HG03432 (cell line): ENCODE results near the gene TMA16.
"Not testable (repeated sequence)": the region's sequence is repeated elsewhere in the genome, so short reads cannot be mapped to it uniquely, and the experiment has no call there.

ENCODE experiments used
- ATAC-seq: cut with Tn5 transposase; IDR thresholded peaks from one replicate; pipeline ENCODE4 v1.9.1; 2021; ENCODE audit warnings: mild to moderate bottlenecking, moderate library complexity; ENCODE audit not compliant: unreplicated experiment

Gene TMA16

GRCh38 chr4:163505374-163505773 is 10.9 kb downstream of the TMA16 start:
- no peak for ATAC-seq

- ATAC-seq, result no peak
Measured at GRCh38 chr4:163515198-163515597, 20.7 kb downstream of the TMA16 start.

DNA sequence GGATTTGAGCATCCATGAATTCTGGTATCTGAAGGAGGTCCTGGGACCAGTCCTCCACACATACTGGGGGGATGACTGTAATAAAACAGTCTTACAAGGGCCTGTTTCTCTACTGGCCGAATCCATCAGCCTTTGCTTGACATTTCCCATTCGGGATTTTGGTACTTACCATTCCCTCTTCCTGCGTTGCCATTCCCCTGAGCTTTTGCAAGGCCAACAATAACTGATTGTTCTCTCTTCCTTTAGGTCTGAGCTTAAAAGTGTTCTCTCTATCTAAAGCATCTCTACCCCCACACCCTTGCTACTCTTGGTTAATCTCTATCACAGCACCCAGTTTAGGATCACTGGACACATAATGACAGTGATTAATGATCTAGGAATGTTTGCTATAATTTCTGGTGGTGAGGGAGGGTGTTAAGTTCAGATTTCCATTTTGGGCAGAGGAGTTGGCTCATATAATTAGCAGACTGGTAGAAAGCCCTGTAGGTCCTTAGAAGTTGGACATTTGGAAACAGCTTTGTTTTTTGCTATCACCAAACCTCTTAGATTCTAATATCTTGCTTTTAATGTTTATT is 29.4 kb downstream of the TMA16 start:
- ATAC-seq, result no peak

GRCh38 chr4:163525982-163526381 is 31.5 kb downstream of the TMA16 start:
- ATAC-seq, result no peak

GRCh38 chr4:163527172-163527571 is 32.7 kb downstream of the TMA16 start:
- no peak for ATAC-seq

- no peak for ATAC-seq
Measured at GRCh38 chr4:163528653-163529052, 34.2 kb downstream of the TMA16 start.

- no peak for ATAC-seq
Measured at GRCh38 chr4:163534056-163534455, 39.6 kb downstream of the TMA16 start.

DNA sequence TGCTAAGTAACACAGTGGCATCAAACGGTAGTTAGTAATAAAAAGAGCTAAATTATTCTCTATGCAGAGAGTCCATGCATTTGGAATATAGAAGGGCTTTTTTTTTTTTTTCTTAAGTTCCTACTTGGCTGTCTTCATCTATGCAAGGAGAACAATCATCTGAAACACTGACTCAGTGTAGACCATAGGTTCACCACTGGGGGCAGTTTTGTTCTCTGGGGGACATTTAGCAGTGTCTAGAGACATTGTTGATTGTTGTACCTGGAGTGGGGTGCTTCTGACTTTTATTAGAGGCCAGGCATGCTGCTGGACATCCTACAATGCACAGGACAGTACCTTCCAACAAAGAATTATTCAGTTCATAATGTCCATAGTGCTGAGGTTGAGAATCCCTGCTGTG is 41.2 kb downstream of the TMA16 start:
- ATAC-seq, result peak; percentile 53

DNA sequence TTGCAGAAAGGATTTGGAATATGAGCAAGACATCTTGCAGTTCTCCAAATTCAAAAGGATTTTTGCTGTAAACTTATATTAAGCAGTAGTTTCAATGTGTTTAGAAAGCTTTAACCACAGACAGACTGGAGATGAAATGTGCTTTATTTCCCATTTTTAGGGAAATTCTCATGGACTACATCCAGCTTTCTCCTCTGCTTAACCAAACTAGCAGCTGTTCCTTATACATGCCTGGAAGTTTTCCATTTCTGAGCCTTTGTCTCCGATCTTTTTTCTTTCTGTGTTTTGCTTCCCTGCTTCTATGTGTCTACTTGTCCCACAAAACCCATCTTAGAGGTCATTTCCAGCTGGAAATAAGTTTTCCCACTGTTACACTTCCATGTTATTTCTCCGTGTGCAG is 41.6 kb downstream of the TMA16 start:
- no peak for ATAC-seq

DNA sequence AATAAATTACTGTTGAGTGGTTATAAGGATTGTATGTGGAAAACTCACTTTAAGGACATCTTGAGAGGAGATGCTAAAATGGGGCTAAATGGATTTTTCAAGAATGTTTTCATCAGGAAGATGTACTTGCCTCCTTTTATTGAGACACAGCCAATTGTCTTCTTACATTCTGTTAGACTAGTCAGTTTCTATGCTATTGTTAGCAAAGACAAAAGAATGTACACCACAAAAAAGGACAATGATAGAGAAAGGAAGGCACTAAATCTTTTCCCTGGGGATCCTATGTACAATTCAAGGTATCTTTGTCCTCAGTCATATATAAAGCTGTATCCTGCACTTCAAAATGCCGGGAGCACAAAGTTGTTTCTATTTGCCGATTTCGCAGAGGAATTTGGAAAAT is 42.6 kb downstream of the TMA16 start:
- no peak for ATAC-seq

DNA sequence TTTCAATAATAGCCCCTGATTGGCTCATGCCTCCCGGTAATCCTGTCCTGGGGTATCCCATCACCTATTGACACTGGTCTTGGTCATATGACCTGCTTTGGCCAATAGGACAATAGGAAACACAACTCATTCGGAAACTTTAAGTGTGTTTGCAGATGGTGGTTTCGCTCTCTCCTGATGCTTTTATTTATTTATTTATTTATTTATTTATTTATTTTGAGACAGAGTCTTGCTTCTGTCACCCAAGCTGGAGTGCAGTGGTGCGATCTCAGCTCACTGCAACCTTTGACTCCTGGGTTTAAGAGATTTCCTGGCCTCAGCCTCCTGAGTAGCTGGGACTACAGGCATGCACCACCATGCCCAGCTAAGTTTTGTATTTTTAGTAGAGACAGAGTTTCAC is 44.3 kb downstream of the TMA16 start:
- ATAC-seq, result not testable (repeated sequence)

DNA sequence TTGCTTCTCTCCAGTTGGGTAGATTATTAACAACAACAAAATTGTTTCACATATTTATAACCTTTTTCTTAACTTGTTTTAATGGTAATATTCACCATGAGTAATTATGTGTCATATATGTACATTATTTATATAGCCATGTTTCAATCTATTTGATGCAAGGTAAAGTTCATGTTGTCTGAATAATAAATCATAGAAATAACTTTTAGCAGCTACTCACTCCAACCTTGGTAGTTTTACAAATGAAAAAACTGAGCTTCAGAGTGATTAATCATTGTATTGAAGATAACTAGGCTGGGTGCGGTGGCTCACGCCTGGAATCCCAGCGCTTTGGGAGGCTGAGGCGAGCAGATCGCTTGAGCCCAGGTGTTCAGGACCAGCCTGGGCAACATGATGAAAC is 46.0 kb downstream of the TMA16 start:
- ATAC-seq, result no peak

- ATAC-seq, result no peak
Measured at GRCh38 chr4:163540977-163541376, 46.5 kb downstream of the TMA16 start.

- ATAC-seq, result no peak
Measured at GRCh38 chr4:163542275-163542674, 47.8 kb downstream of the TMA16 start.

DNA sequence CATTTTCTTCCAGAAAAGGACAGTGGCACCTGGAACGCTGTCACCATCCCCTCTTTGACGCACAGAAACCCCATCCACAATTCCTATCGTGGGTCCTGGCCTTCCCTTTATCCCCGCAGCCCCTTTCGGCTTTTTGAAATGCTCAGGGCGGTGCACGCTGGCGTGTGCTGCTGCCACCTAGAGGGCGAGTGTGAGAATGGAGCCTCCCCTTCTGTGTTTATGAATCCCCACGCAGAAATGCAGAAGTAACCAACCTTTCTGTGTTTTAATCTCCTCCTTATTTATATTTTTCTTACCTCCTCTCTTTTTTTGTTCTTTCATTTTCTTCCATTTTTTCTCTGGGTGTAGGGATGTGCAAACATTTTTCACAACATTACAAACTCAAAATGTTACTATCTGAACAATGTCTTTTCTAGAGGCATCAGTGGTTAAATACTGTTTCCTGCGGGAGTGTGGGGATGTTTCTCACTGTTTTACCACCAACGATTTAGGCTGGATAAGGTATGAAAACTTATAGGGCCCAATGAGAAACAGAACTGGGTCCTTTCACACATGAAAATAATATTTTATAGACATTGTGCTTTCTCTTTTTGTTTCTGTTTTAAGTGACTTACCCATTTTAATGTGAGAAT is 50.0 kb downstream of the TMA16 start:
- ATAC-seq, result peak; percentile 85

DNA sequence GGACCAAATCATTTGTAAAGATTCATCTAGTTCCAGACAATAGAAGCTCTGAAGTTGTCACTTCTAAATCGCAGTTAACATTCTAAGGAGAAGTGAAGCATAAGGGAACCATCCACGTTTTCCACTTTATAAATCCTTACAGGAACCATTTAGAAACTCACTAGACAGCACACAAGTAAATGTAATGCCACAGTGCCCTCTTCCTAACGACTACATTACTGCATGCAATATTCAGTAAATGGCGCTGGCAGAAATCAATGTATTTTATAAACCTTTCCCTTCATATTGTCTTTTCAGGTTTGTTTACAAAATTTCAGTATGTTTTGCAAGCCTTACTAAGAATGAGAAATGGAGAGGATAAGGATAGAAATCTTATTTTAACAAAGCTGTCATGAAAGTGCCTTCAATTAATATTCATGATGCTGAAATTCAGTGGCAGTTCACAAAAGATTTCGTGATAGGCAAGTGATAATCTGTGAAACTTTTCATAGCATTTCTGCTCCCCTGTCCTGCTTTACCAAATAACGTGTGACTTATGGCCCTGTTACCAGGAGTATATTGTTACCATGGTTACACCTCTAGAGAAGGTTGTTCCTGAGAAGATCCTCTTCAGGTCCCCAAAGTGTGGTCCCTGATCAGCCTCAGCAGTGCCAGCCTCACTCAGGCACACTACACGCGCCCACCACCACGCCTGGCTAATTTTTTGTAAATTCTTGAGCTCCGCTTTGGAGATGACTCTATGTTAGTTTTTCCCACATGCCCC is 54.2 kb downstream of the TMA16 start:
- ATAC-seq, result peak; percentile 45

DNA sequence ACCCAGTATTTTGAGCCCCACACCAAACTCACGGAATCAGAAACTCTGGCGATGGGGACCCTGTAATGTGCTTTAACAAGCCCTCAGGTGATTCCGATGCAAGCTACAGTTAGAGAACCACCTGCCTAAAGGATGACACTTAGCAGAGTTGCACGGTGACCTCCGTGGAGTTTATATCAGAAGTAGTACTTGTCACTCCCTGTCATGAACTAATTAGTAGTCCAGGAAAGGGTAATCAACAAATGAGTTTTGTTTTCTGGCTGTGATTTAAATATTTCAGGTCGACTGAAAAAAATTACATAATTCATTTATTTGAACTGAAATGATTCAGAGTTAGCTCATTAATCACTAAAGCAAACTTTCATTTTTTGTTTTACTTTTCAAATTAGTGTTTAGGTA is 56.4 kb downstream of the TMA16 start:
- no peak for ATAC-seq

- no peak for ATAC-seq
Measured at GRCh38 chr4:163553146-163553545, 58.7 kb downstream of the TMA16 start.

DNA sequence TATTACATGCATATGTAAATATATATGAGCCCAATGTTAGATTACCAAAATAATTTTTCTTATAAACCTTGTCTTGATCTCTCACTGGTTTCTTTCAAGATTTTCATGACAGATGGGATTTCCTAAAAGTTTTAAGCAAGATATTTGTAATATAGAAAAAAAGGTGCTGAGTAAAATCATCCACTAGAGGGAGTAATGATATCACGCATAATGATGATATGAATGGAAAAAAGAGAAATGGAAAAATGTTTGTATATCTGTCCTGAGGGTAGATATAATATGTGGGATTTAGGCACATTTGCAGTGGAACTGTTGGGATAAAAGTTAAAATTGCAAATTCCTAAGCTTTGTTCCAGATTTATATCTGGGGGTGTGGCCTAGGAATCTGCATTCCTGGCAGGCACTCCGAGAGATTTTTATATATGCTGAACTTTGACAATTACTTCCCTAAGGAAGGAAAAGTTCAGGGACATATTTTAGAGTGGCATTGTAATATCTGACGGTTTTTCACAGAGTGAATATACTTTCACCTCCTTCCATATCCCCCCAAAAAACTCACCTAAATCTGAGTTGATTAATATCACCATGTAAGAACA is 60.5 kb downstream of the TMA16 start:
- no peak for ATAC-seq

DNA sequence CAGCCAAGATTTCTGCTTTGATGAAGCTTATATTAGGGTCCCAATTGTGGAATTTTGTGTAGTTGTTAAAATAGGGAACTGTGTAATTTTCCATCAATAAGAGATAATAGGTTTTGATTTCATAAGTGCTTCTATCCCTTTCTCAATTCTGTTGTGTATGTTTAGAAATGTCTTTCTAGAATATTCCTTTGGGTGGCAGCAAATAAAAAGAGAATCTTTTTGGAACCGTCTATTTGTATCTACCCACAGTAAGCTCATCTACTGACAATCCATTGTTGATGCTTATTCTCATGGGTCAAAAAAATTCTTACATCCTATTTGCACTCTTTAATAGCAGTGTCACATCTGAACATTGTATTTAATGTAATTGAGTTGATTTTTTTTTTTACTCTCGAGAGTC is 61.7 kb downstream of the TMA16 start:
- peak; percentile 49 for ATAC-seq

GRCh38 chr4:163556650-163557391 is 62.3 kb downstream of the TMA16 start:
- ATAC-seq, result no peak
